T-cell (primary cell): ENCODE data around the gene GSTO2. TPM values are rescaled to one million over a fixed set of nuclear protein-coding genes. Genes with fewer than 3 reads are reported as not detected.

ENCODE experiments used
- ATAC-seq, 4 experiments: fragments of 200-7000 bp in 3 of 4; fragments of 150-1000 bp in 1 of 4; cut with Tn5 transposase; replicated peaks in 1 of 4; 1 replicate in 3 of 4; 2 replicates in 1 of 4; pipeline ENCODE4 v1.10.0; 2021; ENCODE audit warnings: moderate library complexity in 3 of 4, mild to moderate bottlenecking in 2 of 4, moderate number of reproducible peaks in 1 of 4
- CTCF ChIA-PET, 2 donors: fragments of 300-600 bp; sonication (Branson Sonifier 250); formaldehyde crosslinking; loops; one replicate each; lab custom pipeline; 2022; ENCODE audit warnings: antibody characterized with exemption in 2 of 2; lab: Charles Lee
- POLR2A ChIA-PET, 2 donors: fragments of 300-600 bp; sonication (Branson Sonifier 250); formaldehyde crosslinking; loops; one replicate each; lab custom pipeline; 2022; ENCODE audit warnings: antibody characterized with exemption in 2 of 2; lab: Charles Lee
- DNase-seq, 35 experiments: peaks; one replicate each; pipeline versions ENCODE4 v3.0.0 to v3.0.0-alpha.2; 2013 to 2023
- H3K27ac ChIP-seq: one replicate; pipeline ENCODE4 v1.5.1; 2013; ENCODE audit warnings: low read length
- H3K27me3 ChIP-seq, 2 experiments: replicated peaks in 1 of 2; 1 replicate in 1 of 2; 2 replicates in 1 of 2; pipeline versions ENCODE4 v1.6.1 to v1.7.0; 2013; ENCODE audit warnings: low read length in 1 of 2, mixed read lengths in 1 of 2; ENCODE audit not compliant: control insufficient read depth in 2 of 2, insufficient read depth in 2 of 2; ENCODE audit errors: extremely low read depth in 1 of 2
- H3K36me3 ChIP-seq, 2 donors: 1 replicate in 1 of 2; 2 replicates in 1 of 2; pipeline versions ENCODE4 v1.6.1 to v1.7.0; 2013; ENCODE audit warnings: low read length in 1 of 2; ENCODE audit not compliant: control insufficient read depth in 2 of 2, insufficient read depth in 1 of 2; ENCODE audit errors: extremely low read depth in 1 of 2
- H3K4me1 ChIP-seq, 2 experiments: 1 replicate in 1 of 2; 2 replicates in 1 of 2; pipeline versions ENCODE4 v1.6.1 to v1.7.0; 2013; ENCODE audit warnings: low read length in 2 of 2, mixed read lengths in 1 of 2; ENCODE audit not compliant: insufficient read depth in 2 of 2, control insufficient read depth in 1 of 2; ENCODE audit errors: extremely low read depth in 1 of 2
- H3K4me3 ChIP-seq, 2 donors: 1 replicate in 1 of 2; 2 replicates in 1 of 2; pipeline versions ENCODE4 v1.5.1 to v1.7.0; 2013; ENCODE audit warnings: mild to moderate bottlenecking in 2 of 2, low read length in 1 of 2, moderate library complexity in 1 of 2; ENCODE audit not compliant: control insufficient read depth in 1 of 2; ENCODE audit errors: extremely low read depth in 1 of 2
- H3K9me3 ChIP-seq: 2 replicates; pipeline ENCODE4 v1.7.0; 2013
- H3K27ac Mint-ChIP-seq, 2 donors: one replicate each; pipeline ENCODE4 v1.8.0; 2020 to 2021; ENCODE audit warnings: mild to moderate bottlenecking in 2 of 2, mixed read lengths in 2 of 2
- H3K27me3 Mint-ChIP-seq, 2 donors: one replicate each; pipeline ENCODE4 v1.8.0; 2021 to 2022; ENCODE audit warnings: mixed read lengths in 2 of 2
- H3K36me3 Mint-ChIP-seq: one replicate; pipeline ENCODE4 v1.8.0; 2021; ENCODE audit warnings: mixed read lengths
- H3K4me1 Mint-ChIP-seq, 3 donors: one replicate each; pipeline ENCODE4 v1.8.0; 2020 to 2022; ENCODE audit warnings: mixed read lengths in 3 of 3, mild to moderate bottlenecking in 1 of 3
- H3K4me3 Mint-ChIP-seq, 3 donors: one replicate each; pipeline ENCODE4 v1.8.0; 2020 to 2022; ENCODE audit warnings: mild to moderate bottlenecking in 3 of 3, mixed read lengths in 3 of 3, moderate library complexity in 3 of 3
- H3K9me3 Mint-ChIP-seq, 3 donors: one replicate each; pipeline ENCODE4 v1.8.0; 2020 to 2022; ENCODE audit warnings: mixed read lengths in 3 of 3
- WGBS: methylation state at CpG from one replicate; pipeline ENCODE4 v1.1.5; 2013; ENCODE audit warnings: missing lambda C conversion rate; ENCODE audit not compliant: insufficient coverage; 5-methylcytosine and 5-hydroxymethylcytosine counted together
- total RNA-seq, 35 experiments: library from RNA in 6 of 35; stranded (reverse) in 6 of 35; fragments of 120-200 nt in 1 of 35; gene quantifications; one replicate each; pipeline versions ENCODE4 v1.2.1 to v1.2.4 and lab custom pipeline; 2013 to 2026

GSTO2 gene
- total RNA-seq, 5 donors from 2014 or later (not counting 1 experiment from before 2014, with no cell fraction given): 0.60 to 2.4 (median 1.9) TPM

DNA sequence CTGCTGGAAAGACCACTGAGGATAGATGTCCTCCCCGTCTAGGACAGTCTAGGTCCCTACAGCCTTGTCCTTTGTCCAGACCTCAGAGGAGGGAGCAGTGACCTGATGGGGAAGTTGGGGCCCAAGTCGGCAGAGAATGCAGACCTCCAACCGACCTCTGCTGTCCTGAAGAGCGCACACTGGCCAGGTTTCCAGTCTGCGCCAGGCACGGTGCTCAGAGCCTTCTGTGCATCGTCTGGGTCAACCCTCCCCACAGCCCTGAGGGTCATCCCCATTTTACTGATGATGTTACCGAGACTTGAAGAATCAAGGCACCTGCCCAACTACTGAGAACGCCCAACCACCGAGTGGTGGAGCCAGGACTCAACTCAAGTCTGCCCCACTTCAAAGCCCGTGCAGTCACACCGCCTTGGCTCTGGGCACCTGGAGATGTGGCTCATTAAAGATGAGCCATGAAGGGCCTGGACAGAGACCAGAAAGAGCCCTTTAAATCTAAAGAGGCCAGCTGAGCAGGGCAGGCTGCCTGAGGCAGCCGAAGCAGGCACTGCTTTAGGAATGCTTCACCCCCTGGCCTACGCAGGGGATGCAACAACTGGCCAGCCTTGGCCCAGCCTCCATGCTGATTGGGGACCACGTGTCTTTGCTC is 64.9 kb downstream of the GSTO2 start:
- H3K27ac Mint-ChIP-seq: peak overlapping the region; percentile 87 to 89
- H3K27me3 Mint-ChIP-seq: no peaks in the 10 kb centered on the region
- WGBS: 84% methylated on average over 14 of the region's 15 CpGs
- H3K4me1 Mint-ChIP-seq: peaks cover 78 to 87% (median 83%) of the 10 kb centered on the region in 3 donors
- Histone ChIP-seq H3K9me3 (no peaks in the 10 kb centered on the region), H3K27ac (peak overlapping the region; percentile 95), H3K4me3 (peak overlapping the region in 1 of 2 donors; percentile 41), H3K4me1 (peaks cover 69 to 79% of the 10 kb centered on the region in 2 experiments), H3K27me3 (no peaks in the 10 kb centered on the region), H3K36me3 (peaks cover 6 to 18% of the 10 kb centered on the region in 2 donors)
- H3K9me3 Mint-ChIP-seq: no peaks in the 10 kb centered on the region
- H3K4me3 Mint-ChIP-seq: peak overlapping the region; percentile 9 to 90 (median 49)
- no peak for DNase-seq
- ATAC-seq: no peak
- peaks cover 14% of the 10 kb centered on the region for H3K36me3 Mint-ChIP-seq
- POLR2A ChIA-PET: interaction anchor here in 1 of 2 donors (1.0 kb wide), 1 partner anchor 27 kb away, joined by 3 read pairs; no protein-coding TSS in a partner anchor
- CTCF ChIA-PET: interaction anchor here in 1 of 2 donors (1.0 to 1.1 kb wide), 2 partner anchors 13 to 20 kb away, joined by 3 to 5 read pairs; partner anchors contain the start of gene CFAP58

DNA sequence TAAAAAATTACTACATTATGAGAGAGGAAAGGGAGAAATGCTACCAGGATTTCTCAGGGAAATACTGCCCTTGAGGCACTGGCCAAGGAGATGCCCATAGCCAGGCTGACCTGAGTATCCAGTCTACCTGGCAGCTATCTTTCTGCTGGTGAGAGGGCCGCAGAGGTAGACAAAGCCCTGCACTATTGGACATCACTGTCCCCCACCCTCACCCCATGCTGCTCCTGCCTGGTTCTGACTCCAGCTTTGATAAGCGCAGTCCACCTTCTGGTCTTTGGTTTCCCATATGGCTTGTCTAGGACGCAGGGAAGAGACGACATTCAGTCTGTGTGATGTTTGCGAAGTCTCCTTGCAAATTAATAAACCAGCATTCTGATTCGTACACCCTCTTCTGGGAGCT is 65.6 kb downstream of the GSTO2 start:
- no peak overlapping the region for H3K4me3 ChIP-seq
- Mint-ChIP-seq H3K9me3 (no peaks in the 10 kb centered on the region), H3K36me3 (peaks cover 14% of the 10 kb centered on the region), H3K4me1 (peaks cover 78 to 83% (median 80%) of the 10 kb centered on the region in 3 donors), H3K27me3 (no peaks in the 10 kb centered on the region), H3K4me3 (peak overlapping the region; percentile 13 to 90 (median 88)), H3K27ac (peak overlapping the region; percentile 87 to 89)
- DNase-seq (no peak), ATAC-seq (no peak)
- no peaks in the 10 kb centered on the region for H3K9me3 ChIP-seq
- no peaks in the 10 kb centered on the region for H3K27me3 ChIP-seq
- peaks cover 70 to 79% of the 10 kb centered on the region in 2 experiments for H3K4me1 ChIP-seq
- CTCF ChIA-PET: interaction anchor here (0.6 to 1.1 kb wide), 4 partner anchors 14 to 1756 kb away, joined by 3 to 5 read pairs (median 3); partner anchors contain the start of gene CFAP58 (in 1 of the 2)
- peaks cover 6 to 18% of the 10 kb centered on the region in 2 donors for H3K36me3 ChIP-seq
- H3K27ac ChIP-seq: peak overlapping the region; percentile 95
- WGBS: 100% methylated on average over 3 of the region's 6 CpGs
- POLR2A ChIA-PET: interaction anchor here (0.8 to 1.0 kb wide), 2 partner anchors 12 to 28 kb away, joined by 3 to 5 read pairs; no protein-coding TSS in a partner anchor

DNA sequence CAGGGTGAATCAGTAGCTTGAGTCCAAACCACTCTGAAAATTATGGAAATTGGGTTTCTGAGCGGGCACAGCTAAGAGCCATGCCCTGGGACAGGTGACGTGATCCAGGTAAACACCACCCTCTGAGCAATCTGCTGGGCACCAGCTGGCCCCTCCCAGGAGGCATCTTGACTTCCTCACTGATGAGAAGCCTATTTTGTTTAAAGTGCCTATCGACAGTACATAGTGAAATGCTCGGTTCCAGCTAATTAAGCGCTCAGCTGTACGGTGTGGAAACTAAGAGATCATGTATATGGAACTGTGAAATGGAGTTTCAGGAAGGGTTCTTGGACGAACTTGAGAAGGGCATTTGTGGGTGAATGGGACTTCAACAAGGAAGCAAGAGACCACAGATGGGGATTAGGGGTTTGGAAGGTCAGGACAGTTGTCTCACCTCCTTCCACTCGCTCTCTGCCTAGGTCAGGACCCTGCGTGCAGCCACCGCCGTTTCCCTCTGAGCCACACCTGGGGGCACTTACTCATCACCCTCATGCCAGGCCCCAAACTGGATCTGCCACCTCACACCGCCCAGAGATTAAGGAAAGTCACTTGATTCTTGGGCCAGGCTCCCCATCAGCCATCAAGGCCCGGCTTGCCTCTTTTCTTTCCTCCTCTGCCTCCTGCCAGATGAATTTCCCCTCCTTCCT is 66.1 kb downstream of the GSTO2 start:
- H3K4me1 ChIP-seq: peaks cover 66 to 74% of the 10 kb centered on the region in 2 experiments
- no peak for ATAC-seq
- CTCF ChIA-PET: interaction anchor here (0.6 to 4.7 kb wide), 5 partner anchors 29 to 1757 kb away, joined by 3 to 45 read pairs (median 3); no protein-coding TSS in a partner anchor
- peaks cover 6 to 18% of the 10 kb centered on the region in 2 donors for H3K36me3 ChIP-seq
- Mint-ChIP-seq H3K4me1 (peaks cover 76 to 82% (median 76%) of the 10 kb centered on the region in 3 donors), H3K4me3 (peak overlapping the region; percentile 59 to 90 (median 88)), H3K36me3 (peaks cover 14% of the 10 kb centered on the region), H3K27me3 (no peaks in the 10 kb centered on the region), H3K27ac (peak overlapping the region; percentile 87 to 89), H3K9me3 (no peaks in the 10 kb centered on the region)
- no peaks in the 10 kb centered on the region for H3K9me3 ChIP-seq
- DNase-seq: peak in 2 of 35 experiments; percentile 21 to 26
- WGBS: 67% methylated on average over 12 of the region's 13 CpGs
- H3K27me3 ChIP-seq: no peaks in the 10 kb centered on the region
- peak overlapping the region in 1 of 2 donors; percentile 5 for H3K4me3 ChIP-seq
- peak overlapping the region; percentile 95 for H3K27ac ChIP-seq
- POLR2A ChIA-PET: interaction anchor here (0.8 to 1.0 kb wide), 2 partner anchors 11 to 28 kb away, joined by 3 to 5 read pairs; no protein-coding TSS in a partner anchor

DNA sequence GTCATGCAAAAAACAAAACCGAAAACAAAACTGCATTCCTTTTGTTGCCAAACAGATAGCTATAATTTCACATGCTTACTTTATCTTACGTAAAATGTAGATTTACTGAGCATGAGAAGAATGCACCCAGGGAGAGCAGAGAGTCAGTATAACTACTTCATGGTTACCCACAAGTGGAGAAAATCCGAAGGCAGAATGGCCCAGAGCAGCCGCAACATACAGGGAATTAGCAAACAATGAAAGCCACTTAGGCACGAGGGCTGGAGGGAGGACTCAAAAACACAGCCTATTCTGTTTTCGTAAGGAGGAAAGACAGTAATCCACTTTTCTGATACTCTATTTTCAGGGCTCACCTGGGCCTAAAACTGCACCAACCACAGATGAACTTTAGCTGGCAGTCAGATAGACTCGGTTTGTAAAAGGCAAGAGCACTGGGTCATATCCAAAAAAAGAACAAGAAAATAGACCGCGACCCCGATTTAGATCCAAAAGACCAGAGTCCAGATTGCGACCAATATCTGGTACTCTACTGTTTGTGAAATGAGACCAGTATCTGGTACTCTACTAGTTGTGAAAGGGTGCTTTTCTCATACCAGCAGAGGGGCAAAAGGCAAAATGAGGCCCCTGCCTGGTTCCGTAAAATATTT is 68.0 kb downstream of the GSTO2 start:
- 7% methylated on average over 5 of the region's 12 CpGs for WGBS
- Histone ChIP-seq H3K9me3 (no peaks in the 10 kb centered on the region), H3K4me1 (peaks cover 49 to 56% of the 10 kb centered on the region in 2 experiments), H3K27me3 (no peaks in the 10 kb centered on the region), H3K27ac (peak overlapping the region; percentile 88), H3K4me3 (peak overlapping the region; percentile 93 to 97), H3K36me3 (peaks cover 4 to 9% of the 10 kb centered on the region in 2 donors)
- ATAC-seq (no peak), DNase-seq (peak in 1 of 35 experiments; percentile 24)
- Mint-ChIP-seq H3K4me3 (peak overlapping the region; percentile 88 to 99 (median 90)), H3K4me1 (peaks cover 60 to 66% (median 62%) of the 10 kb centered on the region in 3 donors), H3K27ac (peak overlapping the region; percentile 89 to 95), H3K36me3 (peaks cover 7% of the 10 kb centered on the region), H3K27me3 (no peaks in the 10 kb centered on the region), H3K9me3 (no peaks in the 10 kb centered on the region)
- ChIA-PET POLR2A (interaction anchor here (0.8 to 1.1 kb wide), 4 partner anchors 9 to 15 kb away, joined by 3 to 7 read pairs (median 4); no protein-coding TSS in a partner anchor), CTCF (interaction anchor here (0.7 to 4.7 kb wide), 10 partner anchors 10 to 62 kb away, joined by 3 to 45 read pairs (median 4); no protein-coding TSS in a partner anchor)

DNA sequence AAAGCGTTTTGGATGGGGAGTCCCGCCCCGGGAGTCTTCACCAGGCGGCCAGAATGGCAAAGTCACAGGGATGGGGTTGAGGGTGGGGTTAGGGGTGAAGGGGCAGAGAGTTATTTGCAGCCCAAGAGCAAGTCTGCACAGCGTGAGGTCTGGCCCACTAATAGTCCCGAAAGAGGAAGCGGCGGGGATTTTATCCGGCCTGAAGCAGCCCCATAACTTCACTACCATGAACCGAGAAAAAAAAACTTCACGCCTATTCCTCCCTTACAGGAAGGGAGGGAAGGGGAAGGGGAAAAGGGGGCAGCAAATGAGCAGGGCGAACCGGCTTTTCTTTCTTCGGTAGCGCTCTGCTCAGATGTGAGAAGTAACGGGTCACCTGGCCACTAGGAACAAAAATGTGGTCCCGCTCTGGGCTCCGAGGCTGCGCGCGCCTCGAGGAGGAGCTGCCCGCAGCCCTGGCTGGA is 68.6 kb downstream of the GSTO2 start:
- H3K27ac Mint-ChIP-seq: peak overlapping the region; percentile 89 to 95
- peak overlapping the region; percentile 88 for H3K27ac ChIP-seq
- H3K36me3 ChIP-seq: peaks cover 4% of the 10 kb centered on the region in 2 donors
- peaks cover 7% of the 10 kb centered on the region for H3K36me3 Mint-ChIP-seq
- CTCF ChIA-PET: interaction anchor here (0.8 to 4.7 kb wide), 11 partner anchors 8 to 217 kb away, joined by 3 to 45 read pairs (median 6); partner anchors contain the start of genes CFAP58 (in 2 of the 2) and GSTO2 (in 1 of the 2)
- peaks cover 42 to 52% of the 10 kb centered on the region in 2 experiments for H3K4me1 ChIP-seq
- ATAC-seq: peak; percentile 5 to 25 (median 18)
- H3K27me3 ChIP-seq: no peaks in the 10 kb centered on the region
- H3K4me3 ChIP-seq: peak overlapping the region; percentile 93 to 97
- 0% methylated on average over 11 of the region's 23 CpGs for WGBS
- POLR2A ChIA-PET: interaction anchor here in 1 of 2 donors (1.5 to 1.9 kb wide), 2 partner anchors 8 to 14 kb away, joined by 12 to 21 read pairs; no protein-coding TSS in a partner anchor
- H3K27me3 Mint-ChIP-seq: no peaks in the 10 kb centered on the region
- H3K4me1 Mint-ChIP-seq: peaks cover 55 to 60% (median 56%) of the 10 kb centered on the region in 3 donors
- DNase-seq: peak in 1 of 35 experiments; percentile 42
- no peaks in the 10 kb centered on the region for H3K9me3 Mint-ChIP-seq
- H3K9me3 ChIP-seq: no peaks in the 10 kb centered on the region
- peak overlapping the region; percentile 88 to 99 (median 90) for H3K4me3 Mint-ChIP-seq
